Measurements from ENCODE around the gene SYNDIG1L.
"Not testable (repeated sequence)": the region's sequence is repeated elsewhere in the genome, so short reads cannot be mapped to it uniquely, and the experiment has no call there.

Gene SYNDIG1L

DNA sequence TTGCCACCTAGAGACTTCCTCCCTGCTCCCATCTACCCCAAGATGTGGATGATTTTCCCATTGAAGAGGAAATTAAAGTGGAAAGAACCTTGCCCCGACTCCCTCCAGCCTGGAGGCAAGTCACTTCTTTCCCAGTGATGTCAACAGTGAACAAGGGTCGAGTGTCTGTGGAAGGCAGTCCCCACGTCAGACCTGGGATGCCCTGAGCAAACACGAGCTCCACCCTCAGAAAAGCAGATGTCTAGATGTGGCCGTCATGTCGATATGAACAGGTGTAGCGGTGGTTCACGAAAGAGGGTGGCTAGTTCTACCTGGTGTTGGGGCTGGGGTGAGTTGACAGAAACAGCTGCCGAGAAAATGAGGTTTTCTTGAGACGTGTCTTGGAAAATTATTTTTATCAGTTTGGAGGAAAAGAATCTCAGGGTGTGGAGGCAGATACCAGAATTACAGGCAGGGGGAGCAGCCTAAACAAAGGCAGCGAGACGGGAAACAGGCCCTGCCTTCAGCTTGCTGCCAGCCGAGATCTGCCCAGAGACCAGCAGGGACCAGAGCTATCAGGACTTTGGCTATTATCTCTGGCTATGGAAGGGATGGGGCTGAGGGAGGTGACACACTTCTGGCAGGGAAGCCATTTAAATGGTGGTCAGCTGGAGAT, 25.9 kb downstream of the SYNDIG1L start:
- H3K27me3 ChIP-seq (ENCODE audit: control insufficient read depth, insufficient read depth, low read length) = peaks cover 10% of the 10 kb centered on the region
- H3K9me3 ChIP-seq (ENCODE audit: control insufficient read depth, low read length) = no peaks in the 10 kb centered on the region
- no peak overlapping the region for H3K9ac ChIP-seq (ENCODE audit: low read length)
- peaks cover 12% of the 10 kb centered on the region for H3K4me1 ChIP-seq (ENCODE audit: control insufficient read depth, insufficient read depth, low read length)
- H3K4me3 ChIP-seq (ENCODE audit: low read length) = no peak overlapping the region
- H3K36me3 ChIP-seq (ENCODE audit: control insufficient read depth, insufficient read depth, low read length) = no peaks in the 10 kb centered on the region

DNA sequence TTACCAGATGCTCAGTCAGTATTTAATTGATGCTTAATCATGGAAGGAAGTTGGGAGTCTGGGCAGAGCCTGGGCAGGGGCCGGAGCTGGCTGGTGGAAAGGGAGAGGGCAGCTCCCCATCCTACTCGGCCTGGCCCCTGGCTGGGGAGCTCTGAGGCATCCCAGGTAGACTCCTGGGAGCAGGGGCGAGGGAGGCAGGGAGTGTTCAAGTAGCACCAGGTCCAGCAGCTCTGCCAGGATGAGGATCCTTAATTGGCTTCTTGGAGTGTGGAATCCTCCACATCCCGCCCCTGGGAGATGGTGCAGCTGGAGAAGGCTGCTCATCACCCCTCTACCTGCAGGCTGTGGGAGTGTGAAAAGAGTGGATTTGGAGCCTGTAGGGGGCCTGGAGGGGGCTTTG, 30.9 kb downstream of the SYNDIG1L start:
- peaks cover 4% of the 10 kb centered on the region for H3K27me3 ChIP-seq (ENCODE audit: control insufficient read depth, insufficient read depth, low read length)
- H3K4me1 ChIP-seq (ENCODE audit: control insufficient read depth, insufficient read depth, low read length) = no peaks in the 10 kb centered on the region
- H3K9ac ChIP-seq (ENCODE audit: low read length) = no peak overlapping the region
- no peaks in the 10 kb centered on the region for H3K36me3 ChIP-seq (ENCODE audit: control insufficient read depth, insufficient read depth, low read length)
- H3K4me3 ChIP-seq (ENCODE audit: low read length) = no peak overlapping the region
- H3K9me3 ChIP-seq (ENCODE audit: control insufficient read depth, low read length) = no peaks in the 10 kb centered on the region

DNA sequence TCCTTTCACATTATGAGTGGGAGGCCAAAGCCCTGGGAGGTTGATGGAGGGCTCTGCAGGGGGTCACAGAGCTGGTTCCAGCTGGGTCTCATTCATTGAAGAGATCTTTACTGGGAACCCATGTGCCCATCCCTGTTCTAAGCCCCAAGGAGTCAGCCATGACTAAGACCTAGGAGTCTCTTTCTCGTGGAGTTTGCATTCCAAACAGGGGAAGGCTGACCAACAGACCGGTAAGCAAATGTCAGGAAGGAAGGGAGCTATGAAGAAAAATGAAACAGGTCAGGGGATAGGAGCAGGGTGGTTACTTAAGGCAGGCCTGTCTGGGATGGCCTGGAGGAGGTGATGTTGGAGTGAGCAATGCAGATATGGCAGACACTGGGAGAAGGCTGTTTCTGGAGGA, 31.5 kb downstream of the SYNDIG1L start:
- no peaks in the 10 kb centered on the region for H3K36me3 ChIP-seq (ENCODE audit: control insufficient read depth, insufficient read depth, low read length)
- H3K27me3 ChIP-seq (ENCODE audit: control insufficient read depth, insufficient read depth, low read length) = peaks cover 4% of the 10 kb centered on the region
- H3K4me1 ChIP-seq (ENCODE audit: control insufficient read depth, insufficient read depth, low read length) = no peaks in the 10 kb centered on the region
- H3K9ac ChIP-seq (ENCODE audit: low read length) = no peak overlapping the region
- H3K4me3 ChIP-seq (ENCODE audit: low read length) = no peak overlapping the region
- no peaks in the 10 kb centered on the region for H3K9me3 ChIP-seq (ENCODE audit: control insufficient read depth, low read length)

DNA sequence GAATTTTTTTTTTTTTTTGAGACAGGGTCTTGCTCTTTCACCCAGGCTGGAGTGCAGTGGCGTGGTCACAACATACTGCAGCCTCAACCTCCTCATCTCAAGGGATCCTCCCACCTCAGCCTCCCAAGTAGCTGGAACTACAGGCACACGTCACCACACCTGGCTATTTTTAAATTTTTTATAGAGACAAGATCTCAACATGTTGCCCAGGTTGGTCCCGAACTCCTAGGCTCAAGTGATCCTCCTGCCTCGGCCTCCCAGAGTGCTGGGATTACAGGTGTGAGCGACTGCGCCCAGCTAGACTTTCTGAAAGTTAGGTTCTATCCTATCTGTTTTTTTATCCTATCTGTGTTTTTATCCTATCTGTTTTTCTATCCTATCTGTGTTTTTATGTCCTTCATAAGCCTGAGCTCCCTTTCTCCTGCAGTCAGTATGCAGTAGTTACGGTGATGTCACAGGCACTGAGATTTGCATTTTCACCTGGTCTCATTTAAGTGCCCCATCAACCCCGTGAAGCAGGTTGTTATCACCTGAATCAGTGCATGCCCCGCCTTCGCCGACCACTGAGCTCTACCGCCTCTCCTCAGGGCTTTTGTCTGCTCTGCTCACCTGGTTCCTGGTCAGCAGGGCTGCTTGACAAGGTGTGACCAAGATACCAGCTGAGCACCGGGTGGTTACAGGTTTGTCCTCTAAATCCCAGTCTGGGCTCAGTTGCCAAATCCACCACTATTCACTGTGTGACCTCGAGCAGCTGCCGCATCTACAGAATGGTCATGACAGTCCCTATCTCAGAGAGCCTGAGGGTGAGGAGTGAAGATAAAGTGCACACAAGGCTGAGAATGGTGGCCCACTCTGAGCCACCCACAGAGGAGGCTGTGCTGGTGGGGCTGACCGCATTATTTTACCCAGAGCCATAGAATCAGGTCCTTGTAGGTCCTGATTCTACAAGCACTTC, 33.1 kb downstream of the SYNDIG1L start:
- Histone ChIP-seq H3K36me3 (ENCODE audit: control insufficient read depth, insufficient read depth, low read length) (no peaks in the 10 kb centered on the region), H3K4me1 (ENCODE audit: control insufficient read depth, insufficient read depth, low read length) (no peaks in the 10 kb centered on the region), H3K9ac (ENCODE audit: low read length) (no peak overlapping the region), H3K9me3 (ENCODE audit: control insufficient read depth, low read length) (no peaks in the 10 kb centered on the region), H3K4me3 (ENCODE audit: low read length) (no peak overlapping the region), H3K27me3 (ENCODE audit: control insufficient read depth, insufficient read depth, low read length) (peaks cover 4% of the 10 kb centered on the region)

DNA sequence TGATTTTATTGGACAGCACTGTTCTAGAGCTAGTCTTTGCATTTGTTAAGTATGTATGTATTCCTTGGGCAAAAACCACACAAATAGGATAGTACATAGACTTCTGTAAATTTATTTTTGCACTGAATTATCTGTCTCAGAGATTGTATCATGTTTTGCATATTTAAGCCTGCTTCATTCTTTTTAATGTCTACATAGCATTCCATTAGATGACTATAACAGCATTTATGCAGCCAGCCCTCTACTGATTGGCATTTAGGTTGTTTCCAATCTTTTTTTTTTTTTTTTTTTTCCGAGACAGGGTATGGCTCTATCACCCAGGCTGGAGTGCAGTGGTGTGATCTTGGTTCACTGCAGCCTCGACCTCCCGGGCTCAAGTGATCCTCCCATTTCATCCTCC, 34.5 kb downstream of the SYNDIG1L start:
- no peak overlapping the region for H3K4me3 ChIP-seq (ENCODE audit: low read length)
- H3K4me1 ChIP-seq (ENCODE audit: control insufficient read depth, insufficient read depth, low read length) = no peaks in the 10 kb centered on the region
- no peaks in the 10 kb centered on the region for H3K36me3 ChIP-seq (ENCODE audit: control insufficient read depth, insufficient read depth, low read length)
- H3K9me3 ChIP-seq (ENCODE audit: control insufficient read depth, low read length) = no peaks in the 10 kb centered on the region
- peaks cover 4% of the 10 kb centered on the region for H3K27me3 ChIP-seq (ENCODE audit: control insufficient read depth, insufficient read depth, low read length)
- H3K9ac ChIP-seq (ENCODE audit: low read length) = no peak overlapping the region

DNA sequence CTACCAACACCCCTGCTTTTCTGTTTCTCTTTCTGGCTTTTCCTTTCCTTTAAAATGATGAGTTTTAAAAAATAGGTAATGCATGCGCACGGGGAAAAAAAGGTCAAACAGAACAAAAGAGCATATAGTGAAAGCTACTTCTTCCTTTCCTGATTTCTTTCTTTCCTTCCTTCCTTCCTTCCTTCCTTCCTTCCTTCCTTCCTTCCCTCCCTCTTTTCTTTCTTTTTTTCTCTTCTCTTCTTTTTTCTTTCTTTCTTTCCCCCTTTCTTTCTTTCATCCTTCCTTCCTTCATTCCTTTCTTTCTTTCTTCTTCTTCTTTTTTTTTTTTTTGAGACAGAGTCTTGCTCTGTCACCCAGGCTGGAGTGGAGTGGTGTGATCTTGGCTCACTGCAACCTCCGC, 35.5 kb downstream of the SYNDIG1L start:
- H3K9ac ChIP-seq (ENCODE audit: low read length); H3K36me3 ChIP-seq (ENCODE audit: control insufficient read depth, insufficient read depth, low read length); H3K4me3 ChIP-seq (ENCODE audit: low read length); H3K4me1 ChIP-seq (ENCODE audit: control insufficient read depth, insufficient read depth, low read length); H3K9me3 ChIP-seq (ENCODE audit: control insufficient read depth, low read length); H3K27me3 ChIP-seq (ENCODE audit: control insufficient read depth, insufficient read depth, low read length): not testable (repeated sequence)

DNA sequence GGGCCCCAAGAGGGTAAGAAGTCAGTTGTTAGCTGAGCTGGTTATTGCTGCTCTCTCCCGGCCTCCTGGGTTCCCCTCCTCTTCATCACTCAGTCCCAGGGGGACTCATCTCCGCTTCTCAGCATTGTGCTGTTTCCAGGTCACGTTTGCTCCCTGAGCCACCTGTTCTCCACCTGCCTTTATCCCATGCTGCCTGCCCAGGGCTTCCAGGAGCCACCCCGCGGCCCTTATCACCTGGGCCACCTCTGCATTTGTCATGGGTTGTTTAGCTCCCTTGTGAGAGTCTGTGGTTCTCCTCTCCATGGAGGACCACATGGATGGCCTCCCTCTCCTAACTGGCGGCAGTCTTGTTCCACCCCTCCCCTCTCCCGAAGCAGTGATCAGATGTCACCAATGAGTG, 36.0 kb downstream of the SYNDIG1L start:
- Histone ChIP-seq H3K4me3 (ENCODE audit: low read length) (no peak overlapping the region), H3K27me3 (ENCODE audit: control insufficient read depth, insufficient read depth, low read length) (peaks cover 4% of the 10 kb centered on the region), H3K36me3 (ENCODE audit: control insufficient read depth, insufficient read depth, low read length) (no peaks in the 10 kb centered on the region), H3K4me1 (ENCODE audit: control insufficient read depth, insufficient read depth, low read length) (no peaks in the 10 kb centered on the region), H3K9ac (ENCODE audit: low read length) (no peak overlapping the region), H3K9me3 (ENCODE audit: control insufficient read depth, low read length) (no peaks in the 10 kb centered on the region)

DNA sequence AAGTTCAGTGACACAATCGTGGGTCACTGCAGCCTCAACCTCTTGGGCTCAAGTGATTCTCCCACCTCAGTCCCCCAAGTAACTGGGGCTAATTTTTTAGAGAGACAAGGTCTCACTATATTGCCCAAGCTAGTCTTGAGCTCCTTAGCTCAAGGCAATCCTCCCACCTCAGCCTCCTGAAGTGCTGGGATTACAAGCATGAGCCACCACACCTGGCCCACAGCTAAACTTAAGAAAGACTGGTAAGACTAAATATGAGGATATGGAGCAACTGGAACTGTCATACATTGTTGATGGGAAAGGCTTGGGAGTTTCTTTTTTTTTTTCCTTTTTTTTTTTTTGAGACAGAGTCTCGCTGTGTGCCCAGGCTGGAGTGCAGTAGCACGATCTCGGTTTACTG, 43.8 kb downstream of the SYNDIG1L start:
- H3K4me1 ChIP-seq (ENCODE audit: control insufficient read depth, insufficient read depth, low read length) = no peaks in the 10 kb centered on the region
- no peak overlapping the region for H3K4me3 ChIP-seq (ENCODE audit: low read length)
- H3K36me3 ChIP-seq (ENCODE audit: control insufficient read depth, insufficient read depth, low read length) = no peaks in the 10 kb centered on the region
- no peaks in the 10 kb centered on the region for H3K27me3 ChIP-seq (ENCODE audit: control insufficient read depth, insufficient read depth, low read length)
- H3K9me3 ChIP-seq (ENCODE audit: control insufficient read depth, low read length) = no peaks in the 10 kb centered on the region
- H3K9ac ChIP-seq (ENCODE audit: low read length) = no peak overlapping the region

DNA sequence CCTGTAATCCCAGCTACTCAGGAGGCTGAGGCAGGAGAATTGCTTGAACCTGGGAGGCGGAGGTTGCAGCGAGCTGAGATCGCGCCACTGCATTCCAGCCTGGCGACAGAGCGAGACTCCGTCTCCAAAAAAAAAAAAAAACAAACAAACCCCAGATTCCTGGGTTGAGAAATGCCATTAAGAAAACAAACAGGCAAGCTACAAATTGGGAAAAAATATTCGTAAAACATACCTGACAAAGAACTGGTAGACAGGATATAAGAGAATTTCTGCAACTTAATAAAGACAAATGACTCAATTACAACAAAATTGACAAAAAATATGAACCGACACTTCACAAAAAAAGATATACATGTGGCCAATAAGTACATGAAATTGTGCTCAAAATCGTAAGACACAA, 44.4 kb downstream of the SYNDIG1L start:
- H3K27me3 ChIP-seq (ENCODE audit: control insufficient read depth, insufficient read depth, low read length); H3K4me3 ChIP-seq (ENCODE audit: low read length); H3K9me3 ChIP-seq (ENCODE audit: control insufficient read depth, low read length); H3K4me1 ChIP-seq (ENCODE audit: control insufficient read depth, insufficient read depth, low read length); H3K9ac ChIP-seq (ENCODE audit: low read length); H3K36me3 ChIP-seq (ENCODE audit: control insufficient read depth, insufficient read depth, low read length): not testable (repeated sequence)

DNA sequence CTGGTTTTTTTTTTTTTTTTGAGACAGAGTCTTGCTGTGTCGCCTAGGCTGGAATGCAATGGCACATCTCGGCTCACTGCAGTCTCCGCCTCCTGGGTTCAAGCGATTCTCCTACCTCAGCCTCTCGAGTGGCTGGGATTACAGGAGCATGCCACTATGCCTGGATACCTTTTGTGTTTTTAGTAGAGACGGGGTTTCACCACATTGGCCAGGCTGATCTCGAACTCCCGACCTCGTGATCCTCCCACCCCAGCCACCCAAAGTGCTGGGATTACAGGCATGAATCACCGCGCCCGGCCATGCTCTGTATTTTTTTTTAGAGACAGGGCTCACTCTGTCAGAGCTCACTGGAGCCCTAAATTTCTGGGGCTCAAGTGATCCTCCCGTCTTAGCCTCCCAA, 45.2 kb downstream of the SYNDIG1L start:
- H3K27me3 ChIP-seq (ENCODE audit: control insufficient read depth, insufficient read depth, low read length) = no peaks in the 10 kb centered on the region
- H3K36me3 ChIP-seq (ENCODE audit: control insufficient read depth, insufficient read depth, low read length) = no peaks in the 10 kb centered on the region
- H3K9me3 ChIP-seq (ENCODE audit: control insufficient read depth, low read length) = no peaks in the 10 kb centered on the region
- no peaks in the 10 kb centered on the region for H3K4me1 ChIP-seq (ENCODE audit: control insufficient read depth, insufficient read depth, low read length)
- H3K4me3 ChIP-seq (ENCODE audit: low read length) = no peak overlapping the region
- H3K9ac ChIP-seq (ENCODE audit: low read length) = no peak overlapping the region

DNA sequence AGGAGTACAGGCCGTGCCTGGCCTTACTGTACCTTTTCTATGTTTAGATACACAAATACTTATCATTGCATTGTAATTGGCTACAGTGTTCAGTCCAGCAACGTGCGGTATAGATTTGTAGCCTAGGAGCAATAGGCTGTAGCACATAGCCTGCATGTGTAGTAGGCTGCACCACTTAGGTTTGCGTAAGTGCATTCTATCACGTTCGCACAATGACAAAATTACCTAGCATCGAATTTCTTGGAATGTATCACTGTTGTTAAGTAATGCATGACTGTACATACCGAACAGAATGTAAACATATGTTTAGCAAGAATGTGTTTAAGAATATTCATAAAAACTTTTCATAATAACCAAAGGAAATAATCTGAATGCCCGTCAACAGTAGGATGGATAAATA, 45.8 kb downstream of the SYNDIG1L start:
- no peaks in the 10 kb centered on the region for H3K36me3 ChIP-seq (ENCODE audit: control insufficient read depth, insufficient read depth, low read length)
- H3K4me3 ChIP-seq (ENCODE audit: low read length) = no peak overlapping the region
- H3K4me1 ChIP-seq (ENCODE audit: control insufficient read depth, insufficient read depth, low read length) = no peaks in the 10 kb centered on the region
- no peaks in the 10 kb centered on the region for H3K27me3 ChIP-seq (ENCODE audit: control insufficient read depth, insufficient read depth, low read length)
- H3K9ac ChIP-seq (ENCODE audit: low read length) = no peak overlapping the region
- no peaks in the 10 kb centered on the region for H3K9me3 ChIP-seq (ENCODE audit: control insufficient read depth, low read length)

DNA sequence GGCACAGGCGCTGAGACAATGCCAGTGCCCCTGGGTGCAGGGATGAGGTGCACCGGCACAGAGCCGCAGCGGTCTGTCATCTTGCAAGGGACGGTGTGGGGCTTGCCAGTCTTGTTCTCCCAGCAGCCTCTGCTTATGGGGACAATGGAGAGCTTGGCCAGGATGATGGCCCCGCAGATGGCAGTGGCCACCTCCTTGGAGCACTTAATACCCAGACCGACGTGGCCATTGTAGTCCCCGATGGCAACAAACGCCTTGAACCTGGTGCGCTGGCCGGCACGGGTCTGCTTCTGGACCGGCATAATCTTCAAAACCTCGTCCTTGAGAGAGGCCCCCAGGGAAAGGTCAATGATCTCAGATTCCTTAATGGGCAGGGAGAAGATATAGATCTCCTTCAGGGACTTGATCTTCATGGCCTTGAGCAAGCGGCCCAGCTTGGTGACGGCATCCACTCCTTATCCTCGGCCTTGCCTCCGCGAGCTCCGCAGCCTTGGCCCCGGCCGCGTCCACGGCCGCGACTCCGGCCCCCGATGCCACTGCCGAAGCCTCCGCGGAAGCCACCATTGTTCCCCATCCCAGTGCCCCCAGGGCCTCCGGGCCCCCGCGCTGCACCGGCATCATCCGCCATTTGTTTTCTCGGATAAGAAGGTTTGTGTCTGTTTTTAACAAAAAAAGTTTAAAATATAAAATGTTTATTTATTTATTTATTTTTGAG, 47.9 kb downstream of the SYNDIG1L start:
- H3K9ac ChIP-seq (ENCODE audit: low read length) = no peak overlapping the region
- H3K4me1 ChIP-seq (ENCODE audit: control insufficient read depth, insufficient read depth, low read length) = no peaks in the 10 kb centered on the region
- no peak overlapping the region for H3K4me3 ChIP-seq (ENCODE audit: low read length)
- no peaks in the 10 kb centered on the region for H3K27me3 ChIP-seq (ENCODE audit: control insufficient read depth, insufficient read depth, low read length)
- H3K36me3 ChIP-seq (ENCODE audit: control insufficient read depth, insufficient read depth, low read length) = no peaks in the 10 kb centered on the region
- H3K9me3 ChIP-seq (ENCODE audit: control insufficient read depth, low read length) = no peaks in the 10 kb centered on the region
